Memory B cell (primary cell): Measurements from ENCODE around the gene F13A1.

ENCODE experiments used
- ATAC-seq: fragments of 150-1000 bp; cut with Tn5 transposase; 2 replicates; pipeline ENCODE4 v1.10.0; 2021; ENCODE audit warnings: low read depth, mild to moderate bottlenecking, moderate library complexity
- DNase-seq, 2 donors: peaks; one replicate each; pipeline ENCODE4 v3.0.0; 2022; ENCODE audit warnings: low spot score in 2 of 2
- H3K27ac Mint-ChIP-seq: one replicate; pipeline ENCODE4 v1.8.0; 2022; ENCODE audit warnings: mild to moderate bottlenecking, moderate library complexity, mixed read lengths
- H3K27me3 Mint-ChIP-seq: one replicate; pipeline ENCODE4 v1.8.0; 2022; ENCODE audit warnings: mixed read lengths
- H3K36me3 Mint-ChIP-seq: one replicate; pipeline ENCODE4 v1.8.0; 2022; ENCODE audit warnings: mild to moderate bottlenecking, mixed read lengths
- H3K4me1 Mint-ChIP-seq: one replicate; pipeline ENCODE4 v1.8.0; 2022; ENCODE audit warnings: mixed read lengths
- H3K4me3 Mint-ChIP-seq: one replicate; pipeline ENCODE4 v1.8.0; 2022; ENCODE audit warnings: mild to moderate bottlenecking, moderate library complexity, mixed read lengths
- H3K9me3 Mint-ChIP-seq: one replicate; pipeline ENCODE4 v1.8.0; 2022; ENCODE audit warnings: mixed read lengths

Gene F13A1

GRCh38 chr6:6319952-6320811, at the start of gene F13A1:
TSS of gene F13A1 (minus strand) at chr6:6320662. CDS start at chr6:6318664, 1,998 bp downstream.
- peak in 1 of 2 donors; percentile 35 for DNase-seq
- H3K9me3 Mint-ChIP-seq, result no peaks in the 10 kb centered on the region
- peak; percentile 80 for ATAC-seq
- H3K36me3 Mint-ChIP-seq, result no peaks in the 10 kb centered on the region
- peak within 1 kb of the TSS; percentile 22 for H3K4me3 Mint-ChIP-seq
- H3K27me3 Mint-ChIP-seq, result peaks cover 35% of the 10 kb centered on the region
- no peak within 1 kb of the TSS for H3K27ac Mint-ChIP-seq
- peaks cover 10% of the 10 kb centered on the region for H3K4me1 Mint-ChIP-seq

- Mint-ChIP-seq H3K4me3 (no peak overlapping the region), H3K27me3 (peaks cover 1% of the 10 kb centered on the region), H3K4me1 (no peaks in the 10 kb centered on the region), H3K9me3 (peaks cover 9% of the 10 kb centered on the region), H3K36me3 (peaks cover 24% of the 10 kb centered on the region), H3K27ac (no peak overlapping the region)
- ATAC-seq (no peak), DNase-seq (no peak)
Measured at GRCh38 chr6:6368684-6369052, 48.2 kb upstream of the F13A1 start.

GRCh38 chr6:6368040-6368683, 47.7 kb upstream of the F13A1 start:
- Mint-ChIP-seq H3K27ac (no peak overlapping the region), H3K4me3 (no peak overlapping the region), H3K9me3 (peaks cover 7% of the 10 kb centered on the region), H3K27me3 (peaks cover 1% of the 10 kb centered on the region), H3K4me1 (no peaks in the 10 kb centered on the region), H3K36me3 (peaks cover 22% of the 10 kb centered on the region)
- no peak for ATAC-seq
- no peak for DNase-seq

GRCh38 chr6:6366803-6367202, 46.3 kb upstream of the F13A1 start:
- ATAC-seq (no peak), DNase-seq (no peak)
- H3K4me1 Mint-ChIP-seq, result no peaks in the 10 kb centered on the region
- no peaks in the 10 kb centered on the region for H3K27me3 Mint-ChIP-seq
- H3K36me3 Mint-ChIP-seq, result peaks cover 14% of the 10 kb centered on the region
- H3K27ac Mint-ChIP-seq, result no peak overlapping the region
- H3K9me3 Mint-ChIP-seq, result peaks cover 4% of the 10 kb centered on the region
- no peak overlapping the region for H3K4me3 Mint-ChIP-seq

- ATAC-seq, result no peak
- Mint-ChIP-seq H3K27me3 (no peaks in the 10 kb centered on the region), H3K27ac (no peak overlapping the region), H3K4me3 (no peak overlapping the region), H3K36me3 (peaks cover 7% of the 10 kb centered on the region), H3K9me3 (no peaks in the 10 kb centered on the region), H3K4me1 (no peaks in the 10 kb centered on the region)
- no peak for DNase-seq
Measured at GRCh38 chr6:6365242-6365641, 44.8 kb upstream of the F13A1 start.

GRCh38 chr6:6362056-6362840, 41.8 kb upstream of the F13A1 start:
- Mint-ChIP-seq H3K36me3 (no peaks in the 10 kb centered on the region), H3K9me3 (no peaks in the 10 kb centered on the region), H3K27me3 (no peaks in the 10 kb centered on the region), H3K4me1 (no peaks in the 10 kb centered on the region), H3K27ac (no peak overlapping the region), H3K4me3 (no peak overlapping the region)
- DNase-seq, result no peak
- ATAC-seq, result no peak

GRCh38 chr6:6357530-6357929, 37.1 kb upstream of the F13A1 start:
- no peak overlapping the region for H3K27ac Mint-ChIP-seq
- peaks cover 5% of the 10 kb centered on the region for H3K27me3 Mint-ChIP-seq
- ATAC-seq (no peak), DNase-seq (no peak)
- H3K4me1 Mint-ChIP-seq, result peaks cover 2% of the 10 kb centered on the region
- no peaks in the 10 kb centered on the region for H3K36me3 Mint-ChIP-seq
- no peak overlapping the region for H3K4me3 Mint-ChIP-seq
- no peaks in the 10 kb centered on the region for H3K9me3 Mint-ChIP-seq

GRCh38 chr6:6357032-6357431, 36.6 kb upstream of the F13A1 start:
- no peak for ATAC-seq
- no peak for DNase-seq
- Mint-ChIP-seq H3K27me3 (peaks cover 5% of the 10 kb centered on the region), H3K4me1 (peaks cover 2% of the 10 kb centered on the region), H3K4me3 (no peak overlapping the region), H3K9me3 (no peaks in the 10 kb centered on the region), H3K27ac (no peak overlapping the region), H3K36me3 (no peaks in the 10 kb centered on the region)

GRCh38 chr6:6352772-6353171, 32.3 kb upstream of the F13A1 start:
- ATAC-seq (no peak), DNase-seq (no peak)
- Mint-ChIP-seq H3K36me3 (no peaks in the 10 kb centered on the region), H3K4me3 (no peak overlapping the region), H3K9me3 (no peaks in the 10 kb centered on the region), H3K4me1 (peaks cover 2% of the 10 kb centered on the region), H3K27me3 (peaks cover 13% of the 10 kb centered on the region), H3K27ac (no peak overlapping the region)

GRCh38 chr6:6351511-6352025, 31.1 kb upstream of the F13A1 start:
- Mint-ChIP-seq H3K27me3 (peaks cover 16% of the 10 kb centered on the region), H3K4me3 (no peak overlapping the region), H3K4me1 (peaks cover 2% of the 10 kb centered on the region), H3K27ac (no peak overlapping the region), H3K36me3 (no peaks in the 10 kb centered on the region), H3K9me3 (no peaks in the 10 kb centered on the region)
- DNase-seq, result no peak
- ATAC-seq, result no peak

GRCh38 chr6:6350696-6351095, 30.2 kb upstream of the F13A1 start:
- Mint-ChIP-seq H3K27me3 (peaks cover 16% of the 10 kb centered on the region), H3K4me1 (peaks cover 2% of the 10 kb centered on the region), H3K36me3 (no peaks in the 10 kb centered on the region), H3K4me3 (no peak overlapping the region), H3K9me3 (no peaks in the 10 kb centered on the region), H3K27ac (no peak overlapping the region)
- no peak for ATAC-seq
- DNase-seq, result no peak

- Mint-ChIP-seq H3K36me3 (no peaks in the 10 kb centered on the region), H3K27me3 (peaks cover 16% of the 10 kb centered on the region), H3K27ac (no peak overlapping the region), H3K4me3 (no peak overlapping the region), H3K4me1 (peaks cover 2% of the 10 kb centered on the region), H3K9me3 (no peaks in the 10 kb centered on the region)
- DNase-seq (no peak), ATAC-seq (no peak)
Measured at GRCh38 chr6:6348256-6348655, 27.8 kb upstream of the F13A1 start.

GRCh38 chr6:6346427-6347023, 26.1 kb upstream of the F13A1 start:
- Mint-ChIP-seq H3K4me1 (no peaks in the 10 kb centered on the region), H3K36me3 (no peaks in the 10 kb centered on the region), H3K27ac (no peak overlapping the region), H3K9me3 (no peaks in the 10 kb centered on the region), H3K27me3 (peaks cover 11% of the 10 kb centered on the region), H3K4me3 (no peak overlapping the region)
- no peak for DNase-seq
- no peak for ATAC-seq

GRCh38 chr6:6333501-6333900, 13.0 kb upstream of the F13A1 start:
- peaks cover 28% of the 10 kb centered on the region for H3K4me1 Mint-ChIP-seq
- no peak for ATAC-seq
- H3K27me3 Mint-ChIP-seq, result peaks cover 2% of the 10 kb centered on the region
- no peaks in the 10 kb centered on the region for H3K36me3 Mint-ChIP-seq
- no peak overlapping the region for H3K27ac Mint-ChIP-seq
- no peaks in the 10 kb centered on the region for H3K9me3 Mint-ChIP-seq
- no peak overlapping the region for H3K4me3 Mint-ChIP-seq
- DNase-seq, result no peak
